Measurements from ENCODE around the gene TLE3.

The TLE3 gene

GRCh38 chr15:70025413-70026296, 72.1 kb downstream of the TLE3 start:
- DNase-seq = no peak

- no peak for DNase-seq
Observed at GRCh38 chr15:70024521-70024920, 73.2 kb downstream of the TLE3 start.

DNA sequence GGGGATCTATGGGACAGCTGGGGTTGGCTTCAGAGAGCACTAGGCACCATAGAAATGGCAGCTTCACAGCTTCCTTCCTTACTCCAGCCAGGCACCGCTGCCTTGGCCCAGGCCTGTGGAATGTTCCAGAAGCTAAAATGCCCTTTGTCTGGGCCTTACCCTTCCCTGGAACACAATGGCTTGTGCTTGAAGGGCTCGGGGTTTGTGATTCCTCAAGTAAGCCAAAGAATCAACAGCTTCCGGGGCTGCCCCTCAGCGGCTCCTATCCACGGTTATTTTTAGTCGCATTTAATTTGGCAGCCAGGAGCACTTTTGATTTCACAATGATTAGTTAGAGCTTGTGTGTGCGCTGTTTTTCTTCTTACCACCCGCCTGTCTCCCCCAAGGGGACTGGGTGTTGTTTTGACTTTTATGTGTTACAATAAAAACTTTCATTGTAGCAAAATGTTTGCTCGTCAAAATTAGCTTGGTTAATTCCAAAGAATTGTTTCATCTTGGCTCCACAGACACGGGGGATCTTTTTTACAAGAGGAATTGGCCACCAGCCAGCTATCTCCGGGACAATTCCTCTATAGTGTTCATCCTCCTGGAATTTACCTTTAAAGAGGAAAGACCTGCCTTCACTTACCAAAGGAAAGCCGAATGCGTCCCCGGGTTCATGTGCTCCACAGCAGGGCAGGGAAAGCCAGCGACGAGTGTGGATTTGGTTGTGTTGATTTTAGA, 73.8 kb downstream of the TLE3 start:
- DNase-seq = no peak

GRCh38 chr15:70023064-70023768, 74.5 kb downstream of the TLE3 start:
- no peak for DNase-seq

DNA sequence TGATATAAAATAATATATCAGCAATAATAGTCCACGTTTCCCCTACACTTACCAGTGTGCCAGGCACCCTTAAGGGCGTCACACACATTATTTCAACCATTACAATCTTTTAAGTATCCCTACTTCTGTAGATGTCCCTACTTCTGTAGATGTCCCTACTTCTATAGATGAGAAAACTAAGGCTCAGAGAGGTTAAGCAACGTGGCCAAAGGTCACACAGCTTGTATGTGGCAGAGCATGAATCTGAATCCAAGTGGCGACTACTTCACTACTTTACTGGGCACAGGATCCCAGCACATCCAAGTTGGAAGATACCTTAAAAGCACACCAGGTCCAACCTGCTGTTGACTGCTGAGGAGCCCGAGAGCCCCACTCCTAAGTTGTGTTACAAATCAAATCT, 77.5 kb downstream of the TLE3 start:
- no peak for DNase-seq

DNA sequence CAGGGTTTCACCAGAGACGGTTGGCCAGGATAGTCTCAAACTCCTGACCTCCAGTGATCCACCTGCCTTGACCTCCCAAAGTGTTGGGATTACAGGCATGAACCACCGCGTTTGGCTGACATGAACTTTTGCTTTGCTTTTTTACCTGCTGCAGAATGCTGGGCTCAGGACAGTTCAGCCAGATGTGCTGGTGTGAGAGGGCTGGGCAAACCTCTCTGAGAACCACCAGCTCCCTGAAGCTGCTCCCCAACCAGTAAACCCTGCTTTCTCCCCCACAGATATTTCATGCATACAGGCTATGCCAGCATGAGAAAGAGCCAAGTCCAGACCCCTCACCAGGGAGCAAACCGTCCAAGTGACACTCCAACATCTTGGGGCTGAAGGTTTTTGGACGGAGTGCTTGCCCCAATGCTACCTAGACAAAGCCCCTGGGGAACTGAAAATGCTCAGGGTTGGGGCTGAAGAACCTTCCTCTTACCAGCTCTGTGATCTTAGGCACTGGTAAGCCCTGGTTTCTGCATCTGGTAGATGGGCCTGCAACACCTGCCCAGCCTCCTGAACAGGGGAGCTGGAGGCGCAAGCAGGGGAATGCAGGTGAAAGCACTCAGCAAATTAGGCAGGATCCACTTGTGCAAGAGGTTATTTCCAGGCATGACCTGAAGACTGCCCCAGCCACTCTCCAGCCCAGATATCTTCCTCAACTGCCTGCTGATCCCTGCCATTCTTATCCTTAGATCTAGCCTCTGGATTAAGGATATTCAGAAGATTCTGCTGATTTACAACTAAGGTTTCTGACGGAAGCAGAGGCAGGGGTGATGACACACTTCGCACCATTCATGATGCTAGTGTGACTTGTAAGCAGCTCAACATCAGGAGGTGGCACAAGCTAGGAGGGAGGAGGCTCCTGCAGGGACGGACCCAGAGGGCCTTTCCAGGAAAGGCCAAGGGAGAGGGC, 78.8 kb downstream of the TLE3 start:
- DNase-seq = no peak

DNA sequence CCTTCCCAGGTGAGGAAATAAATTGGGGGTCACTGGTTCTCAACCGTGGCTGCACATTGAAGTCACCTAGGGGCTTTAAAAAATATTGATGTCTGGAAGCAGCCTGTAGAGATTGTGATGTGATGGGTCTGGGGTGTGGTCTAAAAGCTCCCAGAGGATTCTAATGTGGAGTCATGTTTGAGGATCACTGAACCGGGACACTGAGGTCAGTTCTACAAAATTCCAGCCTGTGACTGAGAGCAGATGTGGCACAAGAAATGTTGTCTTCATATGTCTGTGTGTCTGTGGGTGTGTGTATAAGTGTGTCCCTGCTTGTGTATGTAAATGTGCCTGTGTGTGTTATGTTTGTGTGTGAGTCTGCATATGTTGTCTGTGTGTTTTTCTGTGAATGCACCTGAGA, 79.9 kb downstream of the TLE3 start:
- no peak for DNase-seq

DNA sequence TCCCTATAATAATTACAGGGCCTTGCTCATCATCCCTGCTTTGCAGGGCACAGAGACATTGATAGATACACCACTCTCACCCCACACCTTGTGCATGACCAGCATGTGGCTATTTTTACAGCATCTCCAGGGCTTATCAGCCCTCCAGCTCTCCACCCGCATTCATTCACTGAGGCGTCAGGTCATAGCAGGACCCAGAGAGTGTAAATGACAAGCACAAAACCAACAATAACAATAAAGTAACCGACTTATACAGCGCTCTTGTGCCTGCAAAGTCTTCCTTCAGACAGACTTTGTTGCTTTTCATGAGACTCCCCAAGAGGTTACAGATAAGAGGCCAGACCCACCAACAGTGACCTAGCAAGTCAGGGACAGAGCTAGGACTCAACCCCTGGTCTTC, 80.7 kb downstream of the TLE3 start:
- no peak for DNase-seq

- DNase-seq = no peak
Observed at GRCh38 chr15:70016511-70016994, 81.2 kb downstream of the TLE3 start.

- DNase-seq = no peak
Observed at GRCh38 chr15:70014860-70015490, 82.7 kb downstream of the TLE3 start.

DNA sequence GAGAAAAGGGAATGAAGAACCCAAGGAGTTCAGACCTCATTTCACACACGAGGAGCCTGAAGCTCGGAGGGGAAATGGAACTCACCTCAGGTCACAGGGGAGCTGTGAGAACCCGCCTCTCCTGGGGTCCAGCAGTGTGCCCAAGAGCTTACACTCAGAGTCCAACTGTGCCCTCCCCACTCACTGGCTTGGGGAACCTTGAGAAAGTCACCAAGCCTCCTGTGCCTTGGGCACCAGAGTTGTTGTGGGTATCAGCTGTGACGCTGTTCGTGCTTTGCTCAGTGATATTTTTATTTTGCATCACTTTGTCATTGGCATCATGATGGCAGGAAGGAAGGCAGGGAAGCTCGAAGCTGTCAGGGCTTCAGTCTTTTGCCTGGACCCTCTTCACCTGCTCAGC, 83.4 kb downstream of the TLE3 start:
- DNase-seq = no peak

DNA sequence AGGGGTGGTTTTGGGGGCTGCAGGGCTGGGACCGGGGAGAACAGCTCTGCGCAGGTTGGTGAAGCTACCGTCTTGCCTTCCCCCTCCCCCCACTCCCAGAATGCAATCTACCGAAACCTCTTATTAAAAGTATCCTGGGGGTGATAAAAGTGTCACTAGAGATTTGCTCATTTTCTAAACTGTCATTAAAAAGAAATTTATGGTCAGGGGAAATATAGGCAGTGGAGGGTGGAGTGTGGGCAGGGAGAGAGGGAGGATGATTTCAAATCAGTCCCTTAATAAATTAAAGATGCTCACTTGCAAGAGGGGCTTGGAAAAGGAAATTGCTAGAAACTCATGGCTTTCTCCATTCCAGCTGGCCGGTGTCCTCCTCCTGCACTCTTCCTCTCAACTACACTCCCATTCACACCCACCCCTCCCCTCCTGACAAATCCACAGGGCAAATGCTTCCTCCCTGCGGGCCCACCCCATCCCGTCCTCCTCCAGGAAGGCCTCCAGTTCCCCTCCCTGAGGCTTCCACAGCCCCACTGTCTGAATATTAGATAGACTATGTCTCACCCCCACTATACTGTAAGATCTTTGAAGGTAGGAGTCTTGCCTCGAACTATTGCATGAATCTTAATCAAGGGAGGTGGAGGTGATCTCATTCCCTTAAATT, 83.9 kb downstream of the TLE3 start:
- no peak for DNase-seq

DNA sequence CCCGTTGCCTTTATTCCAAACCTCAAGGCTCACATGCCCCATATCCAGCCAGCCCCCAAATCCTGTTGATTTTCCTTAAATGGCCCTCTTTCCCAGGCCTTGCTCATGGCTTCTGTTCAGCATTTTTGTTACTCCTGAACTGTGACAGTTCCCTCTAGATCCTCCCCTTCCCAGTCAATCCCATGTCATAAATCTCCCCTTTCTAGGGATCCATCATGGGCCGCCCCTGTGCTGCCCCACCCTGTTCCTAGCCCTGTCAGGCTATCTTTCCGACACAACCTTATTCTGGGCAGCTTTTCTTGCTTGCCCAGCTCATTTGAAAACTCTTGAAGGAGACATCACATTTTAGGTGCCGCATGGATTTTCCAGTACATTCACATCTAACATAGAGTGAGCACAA, 84.8 kb downstream of the TLE3 start:
- DNase-seq = no peak

- no peak for DNase-seq
Observed at GRCh38 chr15:70008697-70009290, 88.9 kb downstream of the TLE3 start.

DNA sequence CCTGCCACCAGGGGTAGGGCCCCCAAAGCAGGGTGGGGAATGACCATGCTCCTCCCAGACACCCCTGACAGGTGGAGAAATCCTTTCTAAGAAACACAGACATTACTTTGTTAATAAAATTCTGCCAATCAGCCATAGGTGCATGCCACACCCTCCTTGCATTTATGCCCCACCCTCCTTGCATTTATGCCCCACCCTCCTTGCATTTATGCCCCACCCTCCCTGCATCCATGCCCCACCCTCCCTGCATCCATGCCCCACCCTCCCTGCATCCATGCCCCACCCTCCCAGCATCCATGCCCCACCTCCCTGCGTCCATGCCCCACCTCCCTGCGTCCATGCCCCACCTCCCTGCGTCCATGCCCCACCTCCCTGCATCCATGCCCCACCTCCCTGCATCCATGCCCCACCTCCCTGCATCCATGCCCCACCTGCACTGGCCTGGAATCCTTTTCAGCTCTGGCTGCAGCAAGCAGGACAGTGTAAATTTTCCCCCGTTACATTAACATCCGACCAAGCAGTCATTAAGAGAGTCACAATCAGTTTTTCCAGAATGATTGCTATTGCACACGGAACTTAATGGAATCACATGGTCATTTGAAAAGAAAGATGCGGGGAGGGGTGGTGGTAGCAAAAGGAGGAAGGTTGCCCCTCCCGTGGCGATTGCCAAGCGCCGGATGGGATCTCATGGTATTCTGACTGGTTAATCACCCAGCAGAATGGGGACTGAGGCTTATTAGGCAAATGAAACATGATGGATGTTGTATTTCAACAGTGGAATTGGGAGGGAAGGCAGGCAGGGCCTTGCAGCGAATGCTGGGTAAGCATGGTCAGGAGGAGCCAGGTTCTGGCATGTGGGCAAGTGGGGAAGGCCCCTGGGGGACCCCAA, 91.2 kb downstream of the TLE3 start:
- no peak for DNase-seq

- DNase-seq = no peak
Observed at GRCh38 chr15:70004826-70005225, 92.9 kb downstream of the TLE3 start.

DNA sequence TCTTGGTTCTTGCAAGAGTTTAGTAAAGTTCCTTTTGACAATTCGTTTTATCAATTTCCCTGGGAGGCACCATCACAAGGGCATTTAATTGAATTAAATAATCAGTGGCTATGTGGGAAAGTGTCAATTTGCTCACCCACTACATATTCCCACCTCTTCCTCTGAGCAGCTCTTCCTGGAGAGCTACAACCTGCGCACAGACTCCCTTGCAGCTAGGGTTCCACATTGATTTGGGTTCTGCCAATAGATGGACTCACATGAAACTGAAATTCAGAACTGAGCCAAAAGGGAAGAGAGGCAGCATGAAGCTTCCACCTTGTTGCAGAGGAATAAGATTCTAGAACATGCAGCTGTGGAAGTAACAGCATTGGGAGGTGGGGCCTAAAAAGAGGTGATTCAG, 94.8 kb downstream of the TLE3 start:
- DNase-seq = no peak

DNA sequence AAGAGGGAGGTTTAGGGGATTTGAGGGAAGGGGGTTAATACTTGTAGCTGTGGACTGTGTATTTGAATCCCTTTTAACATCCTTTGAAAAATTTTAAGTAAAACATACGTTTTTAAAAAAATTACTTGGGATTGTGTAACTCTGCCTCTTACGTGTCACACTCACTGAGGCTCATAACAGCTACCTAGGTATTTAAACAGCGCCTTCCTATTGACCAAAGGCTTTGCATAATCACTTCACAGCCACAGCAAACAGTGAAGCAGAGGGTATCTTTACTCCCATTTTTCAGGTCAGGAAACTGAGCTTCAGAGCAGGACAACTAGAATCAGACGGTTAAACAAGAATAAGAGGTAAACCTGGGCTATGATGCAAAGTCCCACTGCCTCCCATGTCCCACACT, 95.9 kb downstream of the TLE3 start:
- no peak for DNase-seq

- DNase-seq = no peak
Observed at GRCh38 chr15:69999392-70000085, 98.2 kb downstream of the TLE3 start.

Data from NCI-H1092 (cell line).